Measurements from ENCODE around the gene CDH15. TPM values are rescaled to one million over a fixed set of nuclear protein-coding genes. Genes with fewer than 3 reads are reported as not detected.

Gene CDH15
- total RNA-seq, 1 donor from 2014 or later = 0.18 TPM

DNA sequence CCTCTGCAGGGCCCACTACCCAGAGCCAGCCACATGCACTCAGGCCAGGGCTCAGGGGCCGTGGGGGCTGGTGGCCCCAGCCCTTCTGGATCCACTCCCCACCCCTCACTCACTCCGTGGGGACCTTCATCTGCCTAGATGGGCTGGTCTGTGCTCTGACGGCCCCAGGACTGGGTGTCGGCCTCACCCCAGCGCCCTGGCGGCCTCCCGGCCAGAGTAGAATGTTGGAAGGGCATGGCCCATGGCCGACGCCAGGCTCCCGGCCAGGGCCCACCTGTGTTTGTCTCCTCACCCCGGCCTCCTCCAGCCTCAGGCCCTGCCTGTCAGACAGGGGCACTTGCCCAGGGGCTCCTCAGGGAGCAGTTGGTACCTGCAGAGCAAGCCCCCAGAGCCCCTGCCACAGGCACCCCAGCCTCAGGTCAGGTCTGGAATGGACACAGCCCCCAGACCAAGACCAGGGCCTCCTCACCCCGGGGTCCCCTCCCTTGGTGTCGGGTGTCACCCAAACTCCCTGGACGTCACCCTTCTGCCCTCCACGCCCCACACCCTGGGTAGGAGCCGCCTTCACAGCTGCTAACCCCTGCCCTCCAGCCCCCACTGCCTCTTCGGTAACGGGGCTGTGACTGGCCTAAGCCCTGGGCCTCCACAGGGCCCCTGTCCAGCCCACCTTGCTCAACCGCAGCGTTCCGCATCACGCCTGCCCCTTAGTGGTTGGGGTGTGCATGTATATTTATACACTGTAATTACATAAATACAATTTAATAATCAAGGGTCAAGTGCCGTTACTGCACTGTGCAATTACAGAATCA is 3.0 kb upstream of the CDH15 start:
- H3K9me3 ChIP-seq (ENCODE audit: insufficient read depth, low read depth, low read length) = no peaks in the 10 kb centered on the region
- Mint-ChIP-seq H3K27me3 (ENCODE audit: low read depth, unreplicated experiment) (peaks cover 16% of the 10 kb centered on the region), H3K9me3 (ENCODE audit: unreplicated experiment) (no peaks in the 10 kb centered on the region), H3K4me3 (ENCODE audit: unreplicated experiment) (no peak overlapping the region), H3K36me3 (ENCODE audit: low read depth, unreplicated experiment) (no peaks in the 10 kb centered on the region), H3K27ac (ENCODE audit: unreplicated experiment) (no peak overlapping the region), H3K4me1 (ENCODE audit: low read depth, unreplicated experiment) (peaks cover 3% of the 10 kb centered on the region)
- no peak overlapping the region for H3K27ac ChIP-seq (ENCODE audit: low read depth, low read length)
- no peaks in the 10 kb centered on the region for H3K79me2 ChIP-seq (ENCODE audit: insufficient read depth, low read length)
- no peaks in the 10 kb centered on the region for H4K20me1 ChIP-seq (ENCODE audit: insufficient read depth, low read length)
- H3K4me3 ChIP-seq (ENCODE audit: insufficient read depth, low read depth, low read length) = no peak overlapping the region
- DNase-seq (ENCODE audit: low read depth) (no peak), FAIRE-seq (no peak)
- H2AFZ ChIP-seq (ENCODE audit: low read depth, low read length) = no peak overlapping the region
- no peaks in the 10 kb centered on the region for H3K36me3 ChIP-seq (ENCODE audit: insufficient read depth, low read length)
- peaks cover 6% of the 10 kb centered on the region for H3K4me1 ChIP-seq (ENCODE audit: insufficient read depth, low read length)
- H3K27me3 ChIP-seq (ENCODE audit: insufficient read depth, low read length) = no peaks in the 10 kb centered on the region
- no peak overlapping the region for H3K9ac ChIP-seq (ENCODE audit: low read length)
- no peak overlapping the region for H3K4me2 ChIP-seq (ENCODE audit: low read length)
- TF ChIP-seq EZH2 (IDR thresholded peaks at IDR 0.05; ENCODE audit: insufficient read depth, low read length) = no peak
- no peak for TF ChIP-seq CTCF (IDR thresholded peaks at IDR 0.05; ENCODE audit: insufficient read depth, low read depth, low read length)

GRCh38 chr16:89169778-89170177 is 1.8 kb upstream of the CDH15 start:
- Mint-ChIP-seq H3K4me3 (ENCODE audit: unreplicated experiment) (no peak overlapping the region), H3K27me3 (ENCODE audit: low read depth, unreplicated experiment) (peaks cover 16% of the 10 kb centered on the region), H3K4me1 (ENCODE audit: low read depth, unreplicated experiment) (peaks cover 3% of the 10 kb centered on the region), H3K36me3 (ENCODE audit: low read depth, unreplicated experiment) (no peaks in the 10 kb centered on the region), H3K9me3 (ENCODE audit: unreplicated experiment) (no peaks in the 10 kb centered on the region), H3K27ac (ENCODE audit: unreplicated experiment) (no peak overlapping the region)
- Histone ChIP-seq H3K36me3 (ENCODE audit: insufficient read depth, low read length) (no peaks in the 10 kb centered on the region), H3K9me3 (ENCODE audit: insufficient read depth, low read depth, low read length) (no peaks in the 10 kb centered on the region), H3K79me2 (ENCODE audit: insufficient read depth, low read length) (no peaks in the 10 kb centered on the region), H3K4me3 (ENCODE audit: insufficient read depth, low read depth, low read length) (no peak overlapping the region), H3K4me1 (ENCODE audit: insufficient read depth, low read length) (peaks cover 6% of the 10 kb centered on the region), H3K4me2 (ENCODE audit: low read length) (no peak overlapping the region), H2AFZ (ENCODE audit: low read depth, low read length) (no peak overlapping the region), H3K27ac (ENCODE audit: low read depth, low read length) (no peak overlapping the region), H3K27me3 (ENCODE audit: insufficient read depth, low read length) (no peaks in the 10 kb centered on the region), H4K20me1 (ENCODE audit: insufficient read depth, low read length) (no peaks in the 10 kb centered on the region), H3K9ac (ENCODE audit: low read length) (no peak overlapping the region)
- TF ChIP-seq CTCF (IDR thresholded peaks at IDR 0.05; ENCODE audit: insufficient read depth, low read depth, low read length) (no peak), EZH2 (IDR thresholded peaks at IDR 0.05; ENCODE audit: insufficient read depth, low read length) (no peak)
- FAIRE-seq (no peak), DNase-seq (ENCODE audit: low read depth) (no peak)

All from astrocyte (in vitro differentiated cells and primary cell).